B cell (primary cell): Measurements from ENCODE around the gene PLPPR2. TPM values are rescaled to one million over a fixed set of nuclear protein-coding genes. Genes with fewer than 3 reads are reported as not detected.

ENCODE experiments used
- ATAC-seq: fragments of 200-7000 bp; cut with Tn5 transposase; one replicate; pipeline ENCODE4 v1.10.0; 2021; ENCODE audit warnings: low read depth, mild to moderate bottlenecking, moderate number of reproducible peaks, moderate library complexity
- CTCF ChIA-PET: fragments of 350-600 bp; sonication (Branson Sonifier 250); formaldehyde crosslinking; loops from one replicate; lab custom pipeline; 2021; ENCODE audit warnings: antibody characterized with exemption, inconsistent platforms; lab: Charles Lee
- POLR2A ChIA-PET: fragments of 350-600 bp; sonication (Branson Sonifier 250); formaldehyde crosslinking; loops from one replicate; lab custom pipeline; 2021; ENCODE audit warnings: antibody characterized with exemption; lab: Charles Lee
- DNase-seq: peaks from one replicate; pipeline ENCODE4 v3.0.0; 2013
- H2AFZ ChIP-seq: 2 replicates; pipeline ENCODE4 v1.6.1; 2012; ENCODE audit warnings: mild to moderate bottlenecking, low read depth, low read length; ENCODE audit not compliant: insufficient read depth, poor library complexity, severe bottlenecking
- H3K27ac ChIP-seq, 2 donors: 1 replicate in 1 of 2; 2 replicates in 1 of 2; pipeline ENCODE4 v1.5.1; 2012 to 2013; ENCODE audit warnings: low read length in 2 of 2, mild to moderate bottlenecking in 2 of 2, moderate library complexity in 1 of 2
- H3K27me3 ChIP-seq, 4 experiments: fragments of 200-600 bp in 1 of 4; sonication (generic) in 1 of 4; replicated peaks in 1 of 4; 1 replicate in 2 of 4; 2 replicates in 2 of 4; pipeline versions ENCODE4 v1.6.1 to v1.7.0; 2013 to 2016; ENCODE audit warnings: low read length in 3 of 4, mild to moderate bottlenecking in 2 of 4, mixed read lengths in 1 of 4, moderate library complexity in 1 of 4; ENCODE audit not compliant: insufficient read depth in 4 of 4, control insufficient read depth in 3 of 4; ENCODE audit errors: control extremely low read depth in 1 of 4
- H3K36me3 ChIP-seq, 2 experiments: replicated peaks in 1 of 2; 1 replicate in 1 of 2; 2 replicates in 1 of 2; pipeline versions ENCODE4 v1.6.1 to v1.7.1; 2013; ENCODE audit warnings: low read length in 1 of 2; ENCODE audit not compliant: insufficient read depth in 2 of 2, control insufficient read depth in 1 of 2; ENCODE audit errors: control extremely low read depth in 1 of 2, extremely low read depth in 1 of 2
- H3K4me1 ChIP-seq, 2 donors: fragments of 200-600 bp in 1 of 2; sonication (generic) in 1 of 2; 1 replicate in 1 of 2; 2 replicates in 1 of 2; pipeline versions ENCODE4 v1.5.1 to v1.6.1; 2013 to 2017; ENCODE audit warnings: low read length in 2 of 2; ENCODE audit not compliant: control insufficient read depth in 2 of 2, insufficient read depth in 2 of 2
- H3K4me2 ChIP-seq: replicated peaks from 2 replicates; pipeline ENCODE3; 2012; ENCODE audit warnings: mild to moderate bottlenecking, low read depth, low read length; ENCODE audit not compliant: poor library complexity, severe bottlenecking
- H3K4me3 ChIP-seq, 5 experiments: fragments of 200-600 bp in 1 of 5; sonication (generic) in 1 of 5; 1 replicate in 3 of 5; 2 replicates in 2 of 5; pipeline versions ENCODE4 v1.5.1 to v1.7.0; 2011 to 2016; ENCODE audit warnings: low read length in 4 of 5, mild to moderate bottlenecking in 4 of 5, low read depth in 2 of 5, control low read depth in 1 of 5, moderate library complexity in 1 of 5; ENCODE audit not compliant: insufficient read depth in 1 of 5; ENCODE audit errors: control extremely low read depth in 1 of 5, extremely low read depth in 1 of 5
- H3K79me2 ChIP-seq: fragments of 200-600 bp; sonication (generic); one replicate; pipeline ENCODE4 v1.6.0; 2016; ENCODE audit warnings: low read length; ENCODE audit not compliant: control insufficient read depth, insufficient read depth
- H3K9ac ChIP-seq: fragments of 200-600 bp; sonication (generic); 2 replicates; pipeline ENCODE4 v1.6.1; 2017; ENCODE audit warnings: mild to moderate bottlenecking, low read length, moderate library complexity
- H3K9me3 ChIP-seq, 3 donors: one replicate each; pipeline versions ENCODE4 v1.6.1 to v1.7.1; 2013; ENCODE audit warnings: low read length in 2 of 3; ENCODE audit not compliant: control insufficient read depth in 2 of 3, insufficient read depth in 1 of 3; ENCODE audit errors: control extremely low read depth in 1 of 3
- H4K20me1 ChIP-seq: 2 replicates; pipeline ENCODE4 v1.6.0; 2012; ENCODE audit warnings: mild to moderate bottlenecking, low read length; ENCODE audit not compliant: insufficient read depth, control insufficient read depth, poor library complexity, severe bottlenecking
- H3K27ac Mint-ChIP-seq: one replicate; pipeline ENCODE4 v1.8.0; 2021; ENCODE audit warnings: mixed read lengths
- H3K27me3 Mint-ChIP-seq: one replicate; pipeline ENCODE4 v1.8.0; 2021; ENCODE audit warnings: mixed read lengths
- H3K4me1 Mint-ChIP-seq: one replicate; pipeline ENCODE4 v1.8.0; 2021; ENCODE audit warnings: mixed read lengths
- H3K4me3 Mint-ChIP-seq: one replicate; pipeline ENCODE4 v1.8.0; 2021; ENCODE audit warnings: mixed read lengths
- H3K9me3 Mint-ChIP-seq: one replicate; pipeline ENCODE4 v1.8.0; 2022; ENCODE audit warnings: mixed read lengths; ENCODE audit not compliant: insufficient read depth
- CTCF ChIP-seq: fragments of 200-600 bp; IDR thresholded peaks from one replicate; pipeline ENCODE4 v1.8.0; 2022; ENCODE audit warnings: antibody characterized with exemption, mild to moderate bottlenecking
- EZH2 ChIP-seq: IDR thresholded peaks from 2 replicates; pipeline ENCODE4 v1.6.1; 2012; ENCODE audit warnings: borderline replicate concordance, low read depth, mild to moderate bottlenecking, moderate library complexity, low read length; ENCODE audit not compliant: insufficient read depth, poor library complexity, severe bottlenecking
- WGBS: methylation state at CpG from one replicate; pipeline ENCODE4 v1.1.5; 2013; ENCODE audit warnings: missing lambda C conversion rate; ENCODE audit not compliant: insufficient coverage; 5-methylcytosine and 5-hydroxymethylcytosine counted together
- intact Hi-C: fragments of 100-400 bp; cut with micrococcal nuclease; formaldehyde crosslinking; loops from one replicate; pipeline ENCODE4 v1.10.0; 2022
- polyA plus RNA-seq: library from polyadenylated mRNA; depleted of rRNA; stranded (reverse); fragments of >200 nt; gene quantifications from 2 replicates; pipeline ENCODE4 v1.2.3, GENCODE V29; 2012
- total RNA-seq, 2 donors: library from RNA; stranded (reverse); fragments of 120-200 nt in 1 of 2; gene quantifications; 1 replicate in 1 of 2; 2 replicates in 1 of 2; pipeline versions ENCODE4 v1.2.3 to v1.2.4, GENCODE V29; 2013 to 2022

Gene PLPPR2
- total and polyA plus RNA-seq, 2 donors (not counting 1 experiment from before 2014, with no cell fraction given): 3.8 to 11.1 TPM

GRCh38 chr19:11359421-11359820 is 4.2 kb downstream of the PLPPR2 start:
- no peaks in the 10 kb centered on the region for H4K20me1 ChIP-seq
- 98% methylated on average over 10 of the region's 11 CpGs for WGBS
- CTCF ChIA-PET: no interaction called here

More at GRCh38 chr19:11359421-11359820, 4.2 kb downstream of the PLPPR2 start:
- TF ChIP-seq EZH2: no peak
- TF ChIP-seq CTCF: no peak
- H3K79me2 ChIP-seq: no peaks in the 10 kb centered on the region
- peaks cover 0 to 11% (median 4%) of the 10 kb centered on the region in 4 experiments for H3K27me3 ChIP-seq
- H3K4me3 Mint-ChIP-seq: no peak overlapping the region
- no peak overlapping the region for H3K9ac ChIP-seq
- H3K27ac ChIP-seq: no peak overlapping the region
- DNase-seq: no peak
- no peak overlapping the region for H2AFZ ChIP-seq
- no peak for ATAC-seq
- POLR2A ChIA-PET: no interaction called here
- H3K4me2 ChIP-seq: no peak overlapping the region
- H3K4me1 Mint-ChIP-seq: peaks cover 13% of the 10 kb centered on the region
- no peaks in the 10 kb centered on the region for H3K9me3 Mint-ChIP-seq
- no peak overlapping the region for H3K27ac Mint-ChIP-seq
- H3K27me3 Mint-ChIP-seq: peaks cover 11% of the 10 kb centered on the region
- peaks cover 4 to 7% of the 10 kb centered on the region in 2 donors for H3K4me1 ChIP-seq
- intact Hi-C loops: no loop called here
- no peaks in the 10 kb centered on the region for H3K36me3 ChIP-seq
- peaks cover 0 to 12% (median 0%) of the 10 kb centered on the region in 3 donors for H3K9me3 ChIP-seq
- no peak overlapping the region for H3K4me3 ChIP-seq
